ENCODE measurements around the gene COMMD6.

COMMD6 gene

GRCh38 chr13:75514080-75514995 is 23.3 kb downstream of the COMMD6 start:
- no peak for DNase-seq

GRCh38 chr13:75513271-75513670 is 24.4 kb downstream of the COMMD6 start:
- H3K27me3 Mint-ChIP-seq (ENCODE audit: low read depth, poor library complexity): peaks cover 8% of the 10 kb centered on the region
- no peak overlapping the region for H3K4me3 Mint-ChIP-seq
- H3K9me3 Mint-ChIP-seq: peaks cover 7% of the 10 kb centered on the region
- no peaks in the 10 kb centered on the region for H3K4me1 Mint-ChIP-seq
- no peak for TF ChIP-seq CTCF (IDR thresholded peaks at IDR 0.05)
- DNase-seq: no peak
- no peak overlapping the region for H3K27ac Mint-ChIP-seq
- H3K36me3 Mint-ChIP-seq (ENCODE audit: low read depth): no peaks in the 10 kb centered on the region

More at GRCh38 chr13:75514080-75514995, 23.3 kb downstream of the COMMD6 start:
- Mint-ChIP-seq H3K4me1 (no peaks in the 10 kb centered on the region), H3K4me3 (no peak overlapping the region), H3K27me3 (ENCODE audit: low read depth, poor library complexity) (peaks cover 8% of the 10 kb centered on the region), H3K36me3 (ENCODE audit: low read depth) (no peaks in the 10 kb centered on the region), H3K9me3 (peaks cover 14% of the 10 kb centered on the region), H3K27ac (no peak overlapping the region)
- no peak for TF ChIP-seq CTCF (IDR thresholded peaks at IDR 0.05)

- no peak overlapping the region for H3K27ac Mint-ChIP-seq
- H3K9me3 Mint-ChIP-seq: no peaks in the 10 kb centered on the region
- DNase-seq: no peak
- TF ChIP-seq CTCF (IDR thresholded peaks at IDR 0.05): no peak
- H3K4me3 Mint-ChIP-seq: no peak overlapping the region
- peaks cover 8% of the 10 kb centered on the region for H3K27me3 Mint-ChIP-seq (ENCODE audit: low read depth, poor library complexity)
- no peaks in the 10 kb centered on the region for H3K36me3 Mint-ChIP-seq (ENCODE audit: low read depth)
- no peaks in the 10 kb centered on the region for H3K4me1 Mint-ChIP-seq
Measured at GRCh38 chr13:75512253-75512652, 25.4 kb downstream of the COMMD6 start.

- Mint-ChIP-seq H3K27me3 (ENCODE audit: low read depth, poor library complexity) (peaks cover 8% of the 10 kb centered on the region), H3K4me3 (no peak overlapping the region)
- TF ChIP-seq CTCF (IDR thresholded peaks at IDR 0.05): no peak
Measured at GRCh38 chr13:75511051-75511625, 26.5 kb downstream of the COMMD6 start.

DNA sequence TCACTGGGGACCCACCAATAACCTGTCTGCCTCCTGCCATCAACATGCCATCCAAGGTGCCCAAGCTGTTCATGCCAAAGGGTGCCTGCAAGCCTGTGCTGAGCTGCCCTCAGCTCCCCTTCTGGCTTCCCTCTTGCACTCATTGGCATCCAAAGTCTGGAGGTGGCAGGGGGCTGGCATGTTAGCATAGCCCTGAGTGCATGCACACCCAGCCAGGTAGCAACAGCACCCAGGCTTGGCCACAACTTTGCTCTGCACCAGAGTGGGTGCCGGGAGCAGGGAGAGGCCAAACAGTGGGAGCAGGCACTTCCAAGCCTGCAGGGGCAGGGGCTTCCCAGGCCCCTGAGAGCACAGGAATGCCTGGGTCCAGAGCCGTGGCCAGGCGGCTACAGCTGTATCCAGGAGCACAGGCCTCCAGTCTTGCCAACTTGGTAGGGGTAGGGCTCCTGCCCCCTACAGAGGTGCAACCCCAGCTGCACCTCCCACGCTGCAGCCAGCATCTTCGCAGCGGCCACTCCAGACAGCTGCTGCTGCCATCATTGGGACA is 29.6 kb downstream of the COMMD6 start:
- no peak overlapping the region for H3K27ac Mint-ChIP-seq
- peaks cover 3% of the 10 kb centered on the region for H3K9me3 Mint-ChIP-seq

More at GRCh38 chr13:75511051-75511625, 26.5 kb downstream of the COMMD6 start:
- H3K9me3 Mint-ChIP-seq: no peaks in the 10 kb centered on the region
- H3K4me1 Mint-ChIP-seq: no peaks in the 10 kb centered on the region
- no peak overlapping the region for H3K27ac Mint-ChIP-seq
- H3K36me3 Mint-ChIP-seq (ENCODE audit: low read depth): no peaks in the 10 kb centered on the region
- no peak for DNase-seq

More for the DNA sequence above, 29.6 kb downstream of the COMMD6 start:
- peaks cover 8% of the 10 kb centered on the region for H3K27me3 Mint-ChIP-seq (ENCODE audit: low read depth, poor library complexity)
- H3K4me3 Mint-ChIP-seq: no peak overlapping the region
- no peaks in the 10 kb centered on the region for H3K36me3 Mint-ChIP-seq (ENCODE audit: low read depth)
- no peak for TF ChIP-seq CTCF (IDR thresholded peaks at IDR 0.05)
- no peak for DNase-seq
- no peaks in the 10 kb centered on the region for H3K4me1 Mint-ChIP-seq
